ENCODE data around the gene UBAP2L.

DNA sequence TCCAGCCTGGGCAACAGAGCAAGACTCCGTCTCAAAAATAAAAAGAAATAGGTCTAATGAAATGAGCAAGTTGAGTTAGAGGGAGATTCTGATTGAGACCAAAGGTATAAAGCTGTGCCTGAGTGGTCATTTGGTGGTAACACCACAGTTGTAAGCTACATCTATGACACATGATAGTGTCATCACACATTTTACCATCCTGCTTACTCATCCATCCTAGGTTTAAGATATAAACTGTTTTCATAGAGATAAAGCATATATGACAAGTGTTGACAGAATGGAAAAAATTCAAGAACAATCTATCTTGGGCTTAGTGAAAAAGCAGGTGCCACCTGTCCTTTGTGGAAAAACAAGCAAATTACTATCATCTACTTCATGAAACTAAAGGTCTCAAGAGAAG lies 7.5 kb upstream of the UBAP2L start:
- TF ChIP-seq POLR2AphosphoS5 (IDR thresholded peaks at IDR 0.05) (no peak), POLR2A (IDR thresholded peaks at IDR 0.05) (no peak)
- TF ChIP-seq, protein P1, sequence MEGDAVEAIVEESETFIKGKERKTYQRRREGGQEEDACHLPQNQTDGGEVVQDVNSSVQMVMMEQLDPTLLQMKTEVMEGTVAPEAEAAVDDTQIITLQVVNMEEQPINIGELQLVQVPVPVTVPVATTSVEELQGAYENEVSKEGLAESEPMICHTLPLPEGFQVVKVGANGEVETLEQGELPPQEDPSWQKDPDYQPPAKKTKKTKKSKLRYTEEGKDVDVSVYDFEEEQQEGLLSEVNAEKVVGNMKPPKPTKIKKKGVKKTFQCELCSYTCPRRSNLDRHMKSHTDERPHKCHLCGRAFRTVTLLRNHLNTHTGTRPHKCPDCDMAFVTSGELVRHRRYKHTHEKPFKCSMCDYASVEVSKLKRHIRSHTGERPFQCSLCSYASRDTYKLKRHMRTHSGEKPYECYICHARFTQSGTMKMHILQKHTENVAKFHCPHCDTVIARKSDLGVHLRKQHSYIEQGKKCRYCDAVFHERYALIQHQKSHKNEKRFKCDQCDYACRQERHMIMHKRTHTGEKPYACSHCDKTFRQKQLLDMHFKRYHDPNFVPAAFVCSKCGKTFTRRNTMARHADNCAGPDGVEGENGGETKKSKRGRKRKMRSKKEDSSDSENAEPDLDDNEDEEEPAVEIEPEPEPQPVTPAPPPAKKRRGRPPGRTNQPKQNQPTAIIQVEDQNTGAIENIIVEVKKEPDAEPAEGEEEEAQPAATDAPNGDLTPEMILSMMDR (IDR thresholded peaks at IDR 0.05): no peak
